ENCODE measurements around the gene RASA4. TPM values are rescaled to one million over a fixed set of nuclear protein-coding genes. Genes with fewer than 3 reads are reported as not detected.
"Not testable (repeated sequence)": the region's sequence is repeated elsewhere in the genome, so short reads cannot be mapped to it uniquely, and the experiment has no call there.

RASA4 gene
- total RNA-seq, 1 donor from 2014 or later, result 102 TPM

DNA sequence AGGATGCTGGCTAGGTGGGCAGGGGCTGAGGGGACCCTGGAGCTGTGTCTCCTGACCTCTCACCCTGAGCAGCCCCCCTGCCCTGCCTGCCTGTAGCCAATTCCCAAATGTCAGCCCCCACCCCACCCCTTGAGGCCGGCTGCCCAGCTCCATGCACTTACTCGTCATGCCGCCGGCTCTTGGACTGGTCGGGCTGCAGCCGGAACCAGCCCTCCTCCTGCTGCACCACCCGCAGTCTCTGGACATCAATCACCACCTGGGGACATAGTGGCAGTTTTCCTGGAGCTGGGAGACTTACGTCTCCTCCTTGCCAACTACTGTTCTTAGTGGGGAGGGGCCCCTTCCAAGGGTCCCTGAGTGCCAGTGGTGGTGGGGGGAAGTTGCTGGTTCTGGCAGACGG lies 16.9 kb downstream of the RASA4 start:
- H3K36me3 Mint-ChIP-seq (ENCODE audit: unreplicated experiment); H3K27me3 Mint-ChIP-seq (ENCODE audit: unreplicated experiment); H3K4me1 Mint-ChIP-seq (ENCODE audit: low read depth, unreplicated experiment); H3K27ac Mint-ChIP-seq (ENCODE audit: unreplicated experiment); H3K9me3 Mint-ChIP-seq (ENCODE audit: unreplicated experiment); H3K4me3 Mint-ChIP-seq (ENCODE audit: unreplicated experiment); DNase-seq: not testable (repeated sequence)

DNA sequence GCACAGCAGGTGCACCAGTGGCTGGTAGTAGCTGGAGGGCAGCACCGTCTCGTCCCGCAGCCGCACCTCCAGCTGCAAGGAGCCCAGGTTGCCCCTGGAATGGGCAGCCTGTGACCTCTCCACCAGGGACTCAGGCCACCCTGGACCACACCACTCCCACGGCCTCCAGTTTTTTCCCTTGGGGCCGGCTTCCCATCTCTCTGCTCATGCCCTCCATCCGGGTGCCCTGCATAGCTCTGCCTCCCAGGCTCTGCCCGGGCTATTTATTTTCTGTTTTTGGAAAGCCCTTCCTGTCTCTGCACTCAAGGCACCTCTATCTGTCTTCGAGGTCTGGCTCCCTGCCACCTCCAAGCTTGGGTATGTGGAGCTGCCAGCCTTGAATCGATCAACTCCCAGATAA lies 20.5 kb downstream of the RASA4 start:
- not testable (repeated sequence) for H3K36me3 Mint-ChIP-seq (ENCODE audit: unreplicated experiment); DNase-seq; H3K4me3 Mint-ChIP-seq (ENCODE audit: unreplicated experiment); H3K27ac Mint-ChIP-seq (ENCODE audit: unreplicated experiment); H3K27me3 Mint-ChIP-seq (ENCODE audit: unreplicated experiment); H3K4me1 Mint-ChIP-seq (ENCODE audit: low read depth, unreplicated experiment); H3K9me3 Mint-ChIP-seq (ENCODE audit: unreplicated experiment)

DNA sequence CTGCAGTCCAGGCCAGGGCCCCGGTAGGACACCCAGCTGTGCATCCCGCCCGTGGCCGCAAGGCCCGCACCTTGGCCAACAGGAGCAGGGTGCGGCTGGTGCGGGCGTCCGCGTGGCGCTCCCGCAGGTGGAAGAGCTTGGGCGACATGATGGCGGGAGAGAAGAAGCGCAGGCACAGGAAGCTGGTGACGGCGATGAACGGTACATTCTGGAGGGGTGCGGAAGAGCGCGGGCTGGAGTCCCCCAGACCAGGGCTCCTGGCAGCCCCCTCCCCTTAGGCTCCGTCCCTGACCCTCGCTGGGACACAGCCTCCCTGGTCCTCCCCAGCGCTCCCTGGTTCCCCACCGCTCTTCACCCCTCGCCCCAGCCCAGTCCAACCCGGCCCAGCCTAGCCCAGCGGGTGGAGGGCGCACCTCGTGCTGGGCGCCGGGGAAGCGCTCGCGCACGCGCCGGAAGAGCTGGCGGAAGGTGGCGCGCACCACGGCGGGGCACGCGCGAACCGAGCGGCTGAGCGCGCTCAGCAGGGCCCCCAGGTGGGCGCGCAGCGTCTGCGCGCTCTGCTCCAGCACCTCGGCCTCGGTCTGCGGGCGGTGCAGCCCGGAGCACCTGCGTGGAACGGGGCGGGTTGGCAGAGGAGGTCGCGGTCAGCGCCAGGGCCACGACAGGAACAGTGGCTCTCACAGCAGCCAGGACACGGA lies 22.8 kb downstream of the RASA4 start:
- H3K36me3 Mint-ChIP-seq (ENCODE audit: unreplicated experiment); H3K27ac Mint-ChIP-seq (ENCODE audit: unreplicated experiment); H3K27me3 Mint-ChIP-seq (ENCODE audit: unreplicated experiment); DNase-seq; H3K4me1 Mint-ChIP-seq (ENCODE audit: low read depth, unreplicated experiment); H3K9me3 Mint-ChIP-seq (ENCODE audit: unreplicated experiment); H3K4me3 Mint-ChIP-seq (ENCODE audit: unreplicated experiment): not testable (repeated sequence)

DNA sequence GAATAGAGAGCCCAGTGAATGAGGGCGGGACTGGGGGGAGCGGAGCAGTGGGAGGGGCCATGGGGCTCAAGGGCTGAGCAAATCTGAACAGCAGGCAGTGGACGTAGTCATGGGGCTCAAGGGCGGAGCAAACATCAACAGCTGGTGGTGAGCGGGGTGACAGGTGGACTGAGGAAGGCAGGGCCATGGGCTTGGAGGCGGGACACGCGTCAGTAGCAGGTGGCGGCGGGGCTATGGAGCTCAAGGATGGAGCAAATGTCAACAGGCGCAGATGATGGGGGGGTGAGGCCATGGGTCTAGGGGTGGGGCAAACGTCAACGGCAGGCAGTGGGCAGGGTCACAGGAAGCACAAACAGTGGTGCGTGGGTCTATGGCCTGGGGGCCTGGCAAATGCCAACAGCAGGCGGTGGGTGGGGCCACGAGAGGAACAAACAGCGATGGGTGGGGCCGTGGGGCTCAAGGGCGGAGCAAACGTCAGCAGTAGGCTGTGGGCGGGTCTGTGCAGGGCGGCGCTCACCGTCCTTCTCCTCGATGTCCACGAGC lies 24.0 kb downstream of the RASA4 start:
- not testable (repeated sequence) for H3K4me3 Mint-ChIP-seq (ENCODE audit: unreplicated experiment); H3K36me3 Mint-ChIP-seq (ENCODE audit: unreplicated experiment); H3K4me1 Mint-ChIP-seq (ENCODE audit: low read depth, unreplicated experiment); H3K27ac Mint-ChIP-seq (ENCODE audit: unreplicated experiment); H3K27me3 Mint-ChIP-seq (ENCODE audit: unreplicated experiment); H3K9me3 Mint-ChIP-seq (ENCODE audit: unreplicated experiment)
- DNase-seq, result peak; percentile 75

DNA sequence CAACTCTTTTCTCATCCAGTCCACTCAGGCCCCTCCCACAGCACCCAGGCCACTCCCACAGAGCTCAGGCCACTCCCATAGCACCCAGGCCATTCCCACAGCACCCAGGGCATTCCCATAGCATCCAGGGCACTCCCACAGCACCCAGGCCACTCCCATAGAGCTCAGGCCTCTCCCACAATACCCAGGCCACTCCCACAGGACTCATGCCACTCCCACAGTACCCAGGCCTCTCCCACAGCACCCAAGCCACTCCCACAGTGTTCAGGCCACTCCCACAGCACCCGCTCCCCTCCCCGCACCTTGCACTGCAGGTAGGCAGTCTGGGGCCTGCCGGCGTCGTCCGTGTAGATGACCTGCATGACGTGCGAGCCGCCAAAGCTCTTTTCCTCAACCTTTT lies 26.7 kb downstream of the RASA4 start:
- H3K4me3 Mint-ChIP-seq (ENCODE audit: unreplicated experiment); DNase-seq; H3K27ac Mint-ChIP-seq (ENCODE audit: unreplicated experiment); H3K36me3 Mint-ChIP-seq (ENCODE audit: unreplicated experiment); H3K4me1 Mint-ChIP-seq (ENCODE audit: low read depth, unreplicated experiment); H3K27me3 Mint-ChIP-seq (ENCODE audit: unreplicated experiment); H3K9me3 Mint-ChIP-seq (ENCODE audit: unreplicated experiment): not testable (repeated sequence)

DNA sequence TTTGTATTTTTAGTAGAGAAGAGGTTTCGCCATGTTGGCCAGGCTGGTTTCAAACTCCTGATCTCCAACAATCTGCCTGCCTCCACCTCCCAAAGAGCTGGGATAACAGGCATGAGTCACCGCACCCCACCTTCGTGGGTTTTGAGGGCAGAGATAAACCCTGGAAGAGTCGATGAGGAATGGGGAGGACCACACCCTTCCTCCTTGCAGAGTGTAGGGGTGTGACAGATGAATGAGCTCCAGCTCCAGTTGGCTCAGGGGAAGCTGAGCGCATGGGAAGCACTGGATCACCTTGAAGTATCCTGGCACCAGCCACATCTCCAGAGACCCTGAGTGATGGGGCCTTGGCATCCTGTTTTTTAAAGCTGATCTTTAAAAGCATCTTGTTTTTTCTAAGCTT lies 33.1 kb downstream of the RASA4 start:
- not testable (repeated sequence) for H3K27ac Mint-ChIP-seq (ENCODE audit: unreplicated experiment); H3K9me3 Mint-ChIP-seq (ENCODE audit: unreplicated experiment); H3K36me3 Mint-ChIP-seq (ENCODE audit: unreplicated experiment); DNase-seq; H3K4me3 Mint-ChIP-seq (ENCODE audit: unreplicated experiment); H3K27me3 Mint-ChIP-seq (ENCODE audit: unreplicated experiment); H3K4me1 Mint-ChIP-seq (ENCODE audit: low read depth, unreplicated experiment)

DNA sequence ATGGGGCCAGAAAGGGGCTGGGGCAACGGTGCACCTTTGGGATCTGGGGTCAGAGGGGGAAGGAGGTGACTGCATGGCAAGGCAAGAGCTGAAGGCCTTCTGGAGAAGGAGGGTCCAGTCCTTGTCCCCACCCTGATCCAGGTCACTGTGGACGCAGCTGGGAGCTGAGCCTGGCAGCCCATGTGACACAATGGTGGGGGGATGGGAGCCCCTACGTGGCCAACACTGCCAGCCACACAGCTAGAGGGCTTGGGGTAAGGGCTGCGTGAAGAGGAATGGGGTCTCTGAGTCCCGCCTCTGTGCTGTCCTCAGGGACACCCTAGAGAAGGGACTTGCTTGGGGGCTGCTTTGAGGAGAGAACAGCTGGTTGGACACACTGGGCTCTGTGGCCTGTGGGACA lies 34.8 kb downstream of the RASA4 start:
- not testable (repeated sequence) for H3K4me3 Mint-ChIP-seq (ENCODE audit: unreplicated experiment); H3K4me1 Mint-ChIP-seq (ENCODE audit: low read depth, unreplicated experiment)

DNA sequence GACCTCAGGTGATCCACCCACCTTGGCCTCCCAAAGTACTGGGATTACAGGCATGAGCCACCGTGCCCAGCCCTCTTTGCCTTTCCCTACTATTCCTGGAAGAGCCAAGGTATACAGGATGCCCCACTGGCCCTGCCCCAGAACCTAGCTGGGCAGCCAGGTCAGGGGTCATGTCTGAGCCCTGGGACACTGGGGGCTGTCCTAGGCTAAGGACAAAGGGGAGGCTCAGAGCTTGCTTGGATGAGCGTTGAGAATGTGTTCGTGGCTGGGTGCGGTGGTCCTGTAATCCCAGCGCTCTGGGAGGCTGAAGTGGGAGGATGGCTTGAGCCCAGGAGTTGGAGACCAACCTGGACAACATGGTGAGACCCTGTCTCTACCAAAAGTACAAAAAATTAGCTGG lies 38.1 kb downstream of the RASA4 start:
- not testable (repeated sequence) for H3K27me3 Mint-ChIP-seq (ENCODE audit: unreplicated experiment); DNase-seq; H3K4me1 Mint-ChIP-seq (ENCODE audit: low read depth, unreplicated experiment); H3K4me3 Mint-ChIP-seq (ENCODE audit: unreplicated experiment); H3K9me3 Mint-ChIP-seq (ENCODE audit: unreplicated experiment); H3K36me3 Mint-ChIP-seq (ENCODE audit: unreplicated experiment); H3K27ac Mint-ChIP-seq (ENCODE audit: unreplicated experiment)

More for the DNA sequence above, 34.8 kb downstream of the RASA4 start:
- H3K27me3 Mint-ChIP-seq (ENCODE audit: unreplicated experiment); H3K27ac Mint-ChIP-seq (ENCODE audit: unreplicated experiment); H3K9me3 Mint-ChIP-seq (ENCODE audit: unreplicated experiment); H3K36me3 Mint-ChIP-seq (ENCODE audit: unreplicated experiment); DNase-seq: not testable (repeated sequence)

DNA sequence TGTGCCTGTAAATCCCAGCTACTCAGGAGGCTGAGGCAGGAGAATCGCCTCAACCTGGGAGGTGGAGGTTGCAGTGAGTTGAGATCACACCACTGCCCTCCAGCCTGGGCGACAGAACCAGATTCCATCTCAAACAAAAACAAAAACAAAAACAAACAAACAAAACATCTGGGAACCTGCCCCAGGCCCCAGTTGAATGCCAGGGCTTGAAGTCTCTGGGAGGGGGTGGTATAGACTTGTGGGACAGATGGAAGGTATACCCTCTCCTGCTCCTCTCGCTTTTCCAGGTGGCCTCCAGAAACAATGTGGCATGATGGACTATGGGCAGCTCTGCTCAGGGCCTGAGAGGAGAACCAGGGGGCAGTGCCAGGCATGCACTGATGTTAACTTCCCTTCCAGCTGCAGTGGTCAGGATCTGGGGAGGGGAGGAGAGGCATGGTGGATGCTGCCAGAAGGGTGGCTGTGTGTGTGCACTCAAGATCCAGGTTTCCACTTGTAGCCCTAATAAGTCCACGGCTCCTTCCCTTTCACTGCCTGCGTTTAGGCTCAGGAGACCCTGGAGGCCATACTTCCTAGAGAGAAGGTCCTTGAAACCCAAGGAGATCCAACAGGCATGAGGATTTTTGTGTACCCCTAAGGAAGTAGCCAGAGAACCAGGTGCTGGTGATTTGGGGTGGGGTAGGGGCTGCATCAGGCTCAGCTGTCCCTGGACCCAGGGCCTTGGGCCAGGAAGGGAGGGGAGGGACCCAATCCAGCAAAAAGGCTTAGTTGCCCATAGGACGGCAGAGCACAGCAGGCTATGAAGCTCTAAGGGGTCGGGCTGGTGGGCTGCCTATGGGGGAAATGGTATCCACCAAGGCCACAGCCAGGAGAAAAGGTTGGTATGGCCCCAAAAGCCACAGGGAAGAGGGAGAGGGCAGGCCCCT lies 39.0 kb downstream of the RASA4 start:
- H3K36me3 Mint-ChIP-seq (ENCODE audit: unreplicated experiment), result not testable (repeated sequence)

DNA sequence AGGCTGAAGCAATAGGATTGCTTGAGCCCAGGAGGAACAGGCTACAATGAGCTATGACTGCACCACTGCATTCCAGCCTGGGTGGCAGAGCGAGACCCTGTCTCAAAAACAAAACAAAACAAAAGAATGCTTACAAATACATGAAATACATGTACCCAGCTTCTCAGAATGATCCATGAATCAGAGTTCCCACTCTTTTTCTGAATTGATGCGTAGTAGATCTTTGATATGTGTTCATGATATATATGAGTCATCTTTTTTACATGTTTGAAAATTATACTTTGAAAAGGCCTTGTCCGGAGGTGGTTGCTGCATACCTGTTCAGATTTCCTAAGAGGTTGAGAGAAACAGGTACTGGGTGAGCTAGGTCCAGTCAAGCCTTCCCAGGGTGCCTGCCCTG lies 40.2 kb downstream of the RASA4 start:
- H3K4me3 Mint-ChIP-seq (ENCODE audit: unreplicated experiment); H3K4me1 Mint-ChIP-seq (ENCODE audit: low read depth, unreplicated experiment); H3K27me3 Mint-ChIP-seq (ENCODE audit: unreplicated experiment); H3K36me3 Mint-ChIP-seq (ENCODE audit: unreplicated experiment); DNase-seq; H3K27ac Mint-ChIP-seq (ENCODE audit: unreplicated experiment); H3K9me3 Mint-ChIP-seq (ENCODE audit: unreplicated experiment): not testable (repeated sequence)

More for the DNA sequence above, 39.0 kb downstream of the RASA4 start:
- not testable (repeated sequence) for H3K27me3 Mint-ChIP-seq (ENCODE audit: unreplicated experiment); H3K4me3 Mint-ChIP-seq (ENCODE audit: unreplicated experiment); H3K4me1 Mint-ChIP-seq (ENCODE audit: low read depth, unreplicated experiment); DNase-seq; H3K9me3 Mint-ChIP-seq (ENCODE audit: unreplicated experiment); H3K27ac Mint-ChIP-seq (ENCODE audit: unreplicated experiment)

DNA sequence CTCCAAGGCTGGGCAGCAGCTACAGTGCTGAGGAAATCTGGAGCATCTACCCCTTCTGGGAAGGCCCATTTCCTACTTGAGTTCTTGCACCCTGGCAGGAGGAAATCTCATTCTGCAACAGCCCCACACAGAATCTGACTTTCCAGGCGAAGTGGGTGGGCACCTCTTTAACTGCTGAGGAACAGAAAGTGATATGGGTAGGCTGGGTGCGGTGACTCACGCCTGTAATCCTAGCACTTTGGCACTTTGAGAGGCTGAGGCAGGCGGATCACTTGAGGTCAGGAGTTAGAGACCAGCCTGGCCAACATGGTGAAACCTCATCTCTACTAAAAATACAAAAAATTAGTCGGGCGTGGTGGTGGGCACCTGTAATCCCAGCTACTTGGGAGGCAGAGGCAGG lies 41.9 kb downstream of the RASA4 start:
- not testable (repeated sequence) for H3K4me1 Mint-ChIP-seq (ENCODE audit: low read depth, unreplicated experiment); H3K36me3 Mint-ChIP-seq (ENCODE audit: unreplicated experiment); DNase-seq; H3K9me3 Mint-ChIP-seq (ENCODE audit: unreplicated experiment); H3K4me3 Mint-ChIP-seq (ENCODE audit: unreplicated experiment); H3K27ac Mint-ChIP-seq (ENCODE audit: unreplicated experiment); H3K27me3 Mint-ChIP-seq (ENCODE audit: unreplicated experiment)
